Measurements from ENCODE around the gene BRSK2.
A peak's percentile ranks its signal among the peaks of the same experiment; 100 is the strongest.

The BRSK2 gene

DNA sequence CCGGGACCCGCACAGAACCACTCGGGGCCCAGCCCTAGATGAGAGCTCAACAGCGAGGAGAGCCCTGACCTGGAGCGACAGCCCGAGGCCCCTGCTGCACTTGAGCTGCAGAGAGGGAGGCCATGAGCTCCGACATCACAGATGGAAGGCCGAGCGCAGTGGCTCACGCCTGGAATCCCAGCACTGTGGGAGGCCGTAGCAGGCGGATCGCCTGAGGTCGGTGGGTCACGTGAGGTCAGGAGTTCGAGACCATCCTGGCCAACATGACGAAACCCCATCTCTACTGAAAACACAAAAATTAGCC is 13.8 kb upstream of the BRSK2 start:
- no peak for DNase-seq (ENCODE audit: low read depth)

DNA sequence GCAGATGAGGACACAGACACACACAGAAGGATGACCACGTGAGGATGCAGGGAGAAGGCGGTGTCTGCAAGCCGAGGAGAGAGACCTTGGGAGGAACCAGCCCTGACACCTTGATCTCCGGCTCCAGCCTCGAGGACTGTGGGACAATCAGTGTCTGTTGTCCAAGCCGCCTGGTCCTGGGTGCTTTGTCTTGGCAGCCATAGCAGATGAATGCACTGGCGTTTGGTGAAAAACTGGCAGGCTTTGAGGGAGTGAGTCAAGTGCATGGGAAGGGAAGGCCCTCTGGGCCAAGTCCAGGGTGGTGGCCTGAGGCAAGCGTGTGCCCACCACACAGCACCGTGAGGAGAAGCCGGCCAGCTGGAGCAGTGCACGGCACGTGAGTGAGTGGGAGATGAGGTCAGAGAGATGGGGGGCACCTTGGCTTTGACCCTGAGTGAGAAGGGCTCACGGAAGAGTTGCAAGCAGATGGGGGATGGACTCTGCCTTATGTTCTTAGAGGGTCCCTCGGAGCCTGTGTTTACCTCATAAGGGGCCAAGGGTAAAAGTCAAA is 12.4 kb upstream of the BRSK2 start:
- DNase-seq (ENCODE audit: low read depth) = no peak

DNA sequence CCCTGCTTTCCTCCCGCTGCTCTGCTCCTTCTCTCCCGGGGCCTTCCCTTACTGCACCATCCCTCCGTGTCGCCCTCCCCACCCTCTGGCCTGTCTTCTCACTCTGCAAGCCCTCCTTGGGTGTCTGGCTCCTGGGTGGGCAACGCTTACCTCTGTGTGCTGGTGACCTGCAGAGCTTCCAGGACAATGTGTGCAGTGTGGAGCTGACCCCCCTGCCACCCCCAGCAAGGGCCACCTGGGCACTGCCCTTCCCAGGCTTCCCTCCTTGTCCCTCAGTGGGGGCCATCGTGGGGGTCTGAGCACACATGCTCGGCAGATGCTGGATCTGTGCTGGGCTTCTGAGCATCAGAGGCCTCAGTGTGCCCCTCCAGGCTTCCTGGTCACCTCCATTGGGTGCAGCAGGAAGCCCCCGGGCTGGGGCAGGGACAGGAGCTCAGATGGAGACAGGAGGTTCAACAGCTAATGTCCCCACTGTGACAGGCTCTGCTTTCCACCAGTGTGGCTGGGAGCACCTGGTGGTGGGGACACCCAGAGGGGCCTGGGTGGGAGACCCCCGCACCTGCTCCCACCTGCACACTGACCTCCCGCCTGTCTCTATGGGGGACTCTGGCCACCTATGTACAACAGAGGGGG is 7.8 kb upstream of the BRSK2 start:
- no peak for DNase-seq (ENCODE audit: low read depth)

DNA sequence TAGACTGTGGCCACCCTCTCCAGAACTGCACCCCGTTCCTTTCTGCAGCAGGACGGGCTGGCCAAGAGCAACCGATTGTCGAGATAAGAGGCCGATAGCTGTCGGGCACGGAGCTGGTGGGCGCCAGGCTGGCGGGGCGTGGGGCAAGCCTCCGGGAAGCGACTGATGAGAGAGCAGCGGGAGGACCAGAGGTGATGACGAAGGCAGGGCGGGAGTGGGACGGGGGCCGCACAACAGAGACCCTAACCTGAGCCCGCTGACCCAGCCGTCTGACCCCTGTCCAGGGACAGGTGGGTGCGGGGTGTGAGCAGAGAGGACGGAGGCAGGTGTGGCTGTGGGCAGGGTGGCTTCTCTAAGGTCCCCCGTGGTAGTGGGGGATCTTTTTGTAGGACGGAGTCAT is 7.3 kb upstream of the BRSK2 start:
- DNase-seq (ENCODE audit: low read depth) = no peak

DNA sequence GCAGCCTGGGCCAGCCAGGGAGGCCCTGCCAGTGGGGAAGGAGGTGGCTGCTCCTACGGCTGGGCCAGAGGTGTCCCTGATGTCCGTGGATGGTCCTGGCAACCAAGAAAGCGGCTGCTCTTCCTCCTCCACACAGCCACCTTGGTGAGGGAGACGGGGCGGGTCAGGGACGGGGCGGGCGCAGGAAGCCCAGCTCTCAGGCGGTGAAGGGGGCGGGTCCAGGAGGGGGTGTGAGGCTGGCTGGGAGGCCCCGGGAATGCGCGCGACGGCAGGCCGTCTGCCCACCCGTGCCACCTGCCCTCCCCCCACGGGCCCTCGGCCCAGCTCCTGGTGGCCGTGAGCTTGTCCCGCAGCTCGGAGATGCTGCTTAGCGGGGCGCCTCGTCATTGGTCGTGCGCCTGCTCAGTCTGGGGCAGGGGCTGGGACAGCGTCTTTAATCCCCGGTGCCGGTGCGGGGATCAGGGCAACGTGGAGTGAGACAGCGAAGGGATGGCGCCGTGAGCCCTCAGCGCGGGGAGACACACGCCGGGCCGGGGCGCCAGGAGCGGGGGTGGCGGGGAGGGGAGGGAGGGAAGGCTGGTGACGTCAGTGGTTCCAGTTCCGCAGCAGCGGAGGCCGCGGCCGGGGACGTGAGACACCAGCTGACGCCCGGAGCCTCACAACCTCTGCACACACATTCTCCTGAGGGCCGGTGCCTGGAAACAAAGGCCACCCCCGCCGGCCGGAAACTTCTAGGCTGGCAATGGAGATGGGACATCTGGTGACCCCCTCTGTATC is 6.7 kb upstream of the BRSK2 start:
- peak; percentile 66 for DNase-seq (ENCODE audit: low read depth)

DNA sequence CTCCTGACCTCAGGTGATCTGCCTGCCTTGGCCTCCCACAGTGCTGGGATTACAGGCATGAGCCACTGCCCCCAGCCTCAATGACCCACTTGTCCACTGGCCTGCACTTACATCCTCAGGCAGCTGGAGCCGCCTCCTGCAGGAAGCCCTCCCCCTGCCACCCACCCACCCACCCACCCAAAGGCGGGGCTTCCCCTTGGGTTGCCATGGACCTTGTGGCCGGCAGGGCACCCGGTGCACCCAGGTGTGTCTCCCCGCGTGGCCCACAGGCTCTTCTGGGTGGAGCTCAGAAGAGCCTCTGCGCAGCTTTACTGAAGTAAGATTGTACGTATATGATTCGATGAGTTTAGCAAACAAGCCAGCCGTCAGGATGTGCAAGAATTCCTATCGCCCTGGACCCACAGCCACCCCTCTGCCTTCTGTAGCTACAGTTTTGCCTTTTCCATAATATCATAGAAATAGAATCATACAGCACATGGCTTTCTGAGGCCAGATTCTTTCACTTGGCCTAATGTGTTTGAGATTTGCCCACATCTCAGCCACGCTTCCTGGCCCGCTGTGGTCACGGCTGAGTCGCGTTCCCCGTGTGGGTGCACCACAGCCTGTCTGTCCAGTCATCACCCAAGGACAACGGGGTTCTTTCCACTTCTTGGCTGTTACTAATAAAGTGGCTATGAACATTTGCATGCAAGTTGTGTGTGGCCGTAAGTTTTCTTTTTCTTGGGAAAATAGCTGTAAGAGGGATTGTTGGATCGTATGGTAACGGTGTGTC is 5.3 kb upstream of the BRSK2 start:
- no peak for DNase-seq (ENCODE audit: low read depth)

DNA sequence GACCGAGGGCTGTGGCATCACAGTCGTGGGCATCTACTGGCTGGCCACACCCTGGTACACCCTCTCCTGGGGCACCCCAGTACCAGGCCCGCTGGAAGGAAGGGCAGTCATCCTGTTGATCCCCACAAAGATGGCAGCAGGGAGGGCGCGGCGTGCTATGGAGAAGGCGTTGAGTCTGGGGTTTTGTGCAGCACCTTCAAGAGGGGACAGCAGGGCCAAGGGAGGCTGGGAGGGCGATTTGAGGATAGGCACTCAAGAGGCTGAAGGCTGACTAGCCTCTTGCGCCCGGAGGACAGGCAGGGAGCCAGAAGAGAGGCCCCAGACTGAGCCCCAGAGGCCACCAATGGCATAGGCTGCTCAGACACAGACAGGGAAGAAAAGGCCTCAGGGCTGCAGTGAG is 2.2 kb upstream of the BRSK2 start:
- DNase-seq (ENCODE audit: low read depth) = no peak

DNA sequence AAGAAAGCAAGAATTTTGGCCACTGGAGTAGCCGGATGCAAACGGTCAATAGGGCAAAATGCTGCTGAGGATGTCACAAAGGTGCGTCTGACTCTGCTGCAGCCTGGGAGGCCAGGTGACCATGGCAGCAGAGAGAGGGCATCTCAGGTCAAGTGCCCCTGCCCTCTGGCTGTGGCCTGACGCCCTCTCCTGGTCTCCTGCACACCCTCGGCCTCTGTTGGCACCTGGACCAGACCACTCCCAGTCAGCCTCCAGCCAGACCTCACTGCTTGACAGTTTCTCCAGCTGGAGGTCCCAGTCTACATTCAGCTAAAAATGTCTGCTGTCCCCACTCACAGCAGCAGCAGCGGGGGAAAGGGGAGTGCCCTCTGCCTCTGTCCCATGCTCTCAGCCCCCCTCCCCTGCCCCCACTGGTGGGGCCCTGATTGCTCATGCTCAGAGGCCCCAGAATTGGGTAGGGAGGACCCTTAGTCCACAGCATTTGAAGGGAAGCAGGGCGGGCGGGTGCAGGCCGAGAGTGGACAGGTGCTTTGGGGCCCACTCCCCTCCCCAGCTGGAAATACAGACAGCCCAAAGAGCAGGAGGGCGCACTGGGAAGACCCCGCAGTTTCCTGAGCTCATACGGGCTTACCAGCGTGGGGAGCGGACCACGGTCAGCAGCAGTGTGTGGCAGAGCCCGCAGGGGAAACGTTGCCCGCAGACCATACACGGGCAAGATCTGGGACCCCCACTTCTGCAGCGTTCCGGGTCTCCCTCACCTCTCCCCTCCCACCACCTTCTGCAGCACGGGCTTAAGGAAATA is 1.6 kb upstream of the BRSK2 start:
- DNase-seq (ENCODE audit: low read depth) = no peak

DNA sequence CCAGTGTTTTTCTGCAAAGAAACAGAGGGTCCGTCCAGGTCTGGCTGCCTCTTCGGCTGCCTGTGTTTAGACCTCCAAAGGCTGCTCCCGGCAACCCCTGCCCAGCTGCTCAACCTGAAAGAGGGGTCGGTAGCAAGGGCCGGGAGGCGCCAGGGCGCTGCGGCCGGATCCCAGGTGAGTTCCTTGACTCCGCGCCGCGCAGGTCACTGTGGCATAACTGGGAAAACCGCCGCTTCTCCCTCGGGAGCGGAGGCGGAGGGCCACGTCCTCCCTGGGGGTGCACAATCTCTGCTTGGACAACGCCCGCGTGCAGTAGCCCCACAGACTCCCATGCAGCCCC is 1.0 kb upstream of the BRSK2 start:
- no peak for DNase-seq (ENCODE audit: low read depth)

DNA sequence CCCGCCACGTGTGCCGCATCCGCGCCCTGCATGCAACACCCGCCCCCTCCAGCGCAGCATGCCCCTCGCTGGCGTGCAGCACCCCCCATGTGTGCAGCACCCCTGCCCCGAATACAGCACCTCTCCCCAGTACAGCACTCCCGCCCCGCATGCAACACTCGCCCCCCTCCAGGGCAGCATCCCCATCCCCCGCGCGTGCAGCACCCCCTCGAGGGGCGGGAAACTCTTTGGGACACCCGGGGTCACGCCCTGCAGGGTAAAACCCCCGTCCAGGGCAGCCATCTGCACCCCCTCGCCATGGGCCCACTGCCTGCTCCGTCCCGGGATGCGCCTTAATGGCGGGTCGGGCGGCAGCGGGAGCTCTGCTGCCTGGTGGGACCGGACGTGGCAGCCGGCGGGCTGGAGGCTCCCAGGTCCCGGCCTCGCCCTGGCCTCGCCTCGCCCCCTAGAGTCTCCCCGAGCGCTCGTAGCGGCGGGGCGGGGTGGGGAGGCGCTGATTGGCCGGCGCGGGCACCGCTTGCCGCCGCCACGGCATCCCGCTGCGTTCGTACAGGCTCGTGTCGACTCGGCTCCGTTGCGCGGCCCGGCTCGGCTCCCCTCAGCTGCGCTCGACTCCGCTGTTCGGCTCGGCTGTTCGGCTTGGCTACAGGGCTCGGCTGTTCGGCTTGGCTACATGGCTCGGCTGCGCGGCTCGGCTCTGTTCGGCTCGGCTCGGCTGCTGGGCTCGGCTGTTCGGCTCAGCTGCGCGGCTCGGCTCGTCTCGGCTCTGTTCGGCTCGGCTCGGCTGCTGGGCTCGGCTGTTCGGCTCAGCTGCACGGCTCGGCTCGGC is 417 bp upstream of the BRSK2 start:
- peak; percentile 91 for DNase-seq (ENCODE audit: low read depth)

DNA sequence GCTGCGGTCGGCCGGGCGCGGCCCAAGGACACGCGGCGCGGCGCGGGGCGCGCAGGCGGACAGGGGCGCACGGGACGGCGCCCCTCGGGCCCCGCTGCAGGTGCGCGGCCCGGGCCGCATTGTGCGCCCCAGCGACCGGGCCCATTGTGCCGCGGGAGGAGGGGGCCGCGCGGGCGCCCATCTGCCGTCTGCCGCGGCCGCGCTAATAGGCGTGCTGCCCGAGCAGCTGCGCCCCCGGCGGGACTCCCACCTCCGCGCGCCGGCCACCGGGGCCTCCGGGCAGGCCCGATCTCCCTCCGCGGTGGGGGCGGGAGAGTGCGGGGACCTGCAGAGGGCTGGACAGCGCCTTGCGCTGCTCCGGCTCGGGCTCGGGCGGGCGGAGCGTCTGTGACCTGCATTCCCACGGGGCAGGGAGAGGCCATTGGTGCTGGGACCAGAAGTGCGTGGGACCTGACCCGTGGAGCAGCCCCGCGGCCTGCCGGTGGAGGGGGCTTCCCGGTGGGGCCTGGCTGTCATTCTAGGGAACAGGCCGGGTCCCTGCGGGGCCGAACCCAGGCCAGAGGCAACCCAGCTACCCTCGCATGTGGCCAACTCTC is 933 bp downstream of the BRSK2 start:
- no peak for DNase-seq (ENCODE audit: low read depth)

DNA sequence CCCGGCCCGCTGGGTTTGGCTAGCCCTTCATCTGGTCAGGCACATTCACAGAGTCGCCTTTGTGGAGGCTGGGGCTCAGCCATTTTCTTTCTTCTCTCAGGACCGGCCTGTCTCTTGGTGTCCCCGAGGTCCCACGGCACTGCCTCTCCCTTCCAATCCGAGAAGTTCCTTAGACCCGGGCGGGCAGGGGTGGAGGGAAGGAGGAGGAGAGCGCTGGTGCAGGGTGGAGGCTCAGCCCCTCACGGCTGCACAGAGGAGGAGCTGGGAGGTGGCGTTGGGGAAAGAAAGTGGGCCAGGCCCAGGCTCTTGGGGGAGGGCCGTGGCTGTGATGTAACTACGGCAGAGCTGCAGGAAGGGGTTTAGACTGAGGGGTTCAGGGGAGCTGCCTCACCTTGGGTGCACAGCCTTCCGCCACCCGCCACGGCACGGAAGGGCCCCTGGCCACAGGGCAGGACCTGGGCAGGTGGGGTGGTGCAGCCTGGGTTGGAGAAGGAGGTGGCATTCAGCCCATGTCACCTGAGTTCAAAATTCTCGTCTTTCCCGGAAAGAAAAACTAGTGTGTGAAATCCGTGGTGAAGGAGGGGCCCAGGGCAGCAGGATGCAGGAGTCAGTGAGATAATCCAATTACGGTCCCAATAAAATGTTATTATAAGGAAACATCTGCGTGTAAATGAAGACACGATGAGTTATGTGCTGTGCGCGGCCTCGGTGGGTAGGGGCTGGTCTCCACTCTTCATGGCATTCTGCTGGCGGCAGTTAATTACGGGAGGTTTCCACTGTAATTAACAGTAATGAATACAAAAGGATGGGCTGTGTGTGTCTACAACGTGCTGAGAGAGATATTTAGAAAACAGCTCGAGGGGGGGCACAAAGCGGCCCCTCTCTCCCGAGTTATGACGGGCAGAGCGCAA is 1.7 kb downstream of the BRSK2 start:
- DNase-seq (ENCODE audit: low read depth) = no peak

DNA sequence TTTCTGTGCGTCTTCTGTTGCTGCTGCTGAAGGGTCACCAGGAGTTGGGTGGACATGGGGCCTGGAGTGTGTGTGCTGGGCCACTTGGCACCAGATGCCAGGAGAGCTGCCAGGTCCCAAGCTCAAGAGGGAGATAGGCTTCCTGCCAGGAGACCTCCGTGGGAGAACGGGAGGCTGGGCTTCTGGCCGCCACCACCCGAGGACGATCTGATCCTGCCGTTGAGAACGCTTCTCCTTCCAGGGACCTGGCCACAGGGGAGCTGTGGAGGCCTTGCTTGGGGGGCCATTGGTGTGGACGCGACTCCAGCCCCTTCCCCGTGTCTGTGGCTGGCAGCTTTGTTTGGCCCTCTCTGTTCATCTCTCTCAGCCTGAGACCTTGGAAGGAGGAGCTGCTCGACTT is 2.4 kb downstream of the BRSK2 start:
- DNase-seq (ENCODE audit: low read depth) = no peak

DNA sequence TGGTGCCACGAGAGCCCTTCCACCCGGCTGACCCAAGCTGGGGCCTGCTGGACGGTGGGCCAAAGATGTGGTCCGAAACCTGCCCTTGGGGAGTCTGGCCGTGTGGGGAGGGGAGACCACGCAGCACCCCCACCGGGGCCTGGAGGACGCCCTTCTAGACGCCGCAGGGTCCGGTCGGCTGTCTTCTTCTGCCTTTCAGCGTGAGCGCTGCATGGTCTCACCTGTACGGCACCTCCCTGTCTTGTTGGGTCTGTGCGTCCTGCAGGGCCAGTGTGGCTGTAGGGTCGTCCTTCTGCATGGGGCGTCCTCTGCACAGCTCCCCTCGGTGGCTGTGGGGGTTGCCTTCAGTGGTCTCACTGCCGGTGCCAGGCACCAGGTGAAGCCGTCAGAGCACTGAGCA is 2.8 kb downstream of the BRSK2 start:
- DNase-seq (ENCODE audit: low read depth) = no peak

DNA sequence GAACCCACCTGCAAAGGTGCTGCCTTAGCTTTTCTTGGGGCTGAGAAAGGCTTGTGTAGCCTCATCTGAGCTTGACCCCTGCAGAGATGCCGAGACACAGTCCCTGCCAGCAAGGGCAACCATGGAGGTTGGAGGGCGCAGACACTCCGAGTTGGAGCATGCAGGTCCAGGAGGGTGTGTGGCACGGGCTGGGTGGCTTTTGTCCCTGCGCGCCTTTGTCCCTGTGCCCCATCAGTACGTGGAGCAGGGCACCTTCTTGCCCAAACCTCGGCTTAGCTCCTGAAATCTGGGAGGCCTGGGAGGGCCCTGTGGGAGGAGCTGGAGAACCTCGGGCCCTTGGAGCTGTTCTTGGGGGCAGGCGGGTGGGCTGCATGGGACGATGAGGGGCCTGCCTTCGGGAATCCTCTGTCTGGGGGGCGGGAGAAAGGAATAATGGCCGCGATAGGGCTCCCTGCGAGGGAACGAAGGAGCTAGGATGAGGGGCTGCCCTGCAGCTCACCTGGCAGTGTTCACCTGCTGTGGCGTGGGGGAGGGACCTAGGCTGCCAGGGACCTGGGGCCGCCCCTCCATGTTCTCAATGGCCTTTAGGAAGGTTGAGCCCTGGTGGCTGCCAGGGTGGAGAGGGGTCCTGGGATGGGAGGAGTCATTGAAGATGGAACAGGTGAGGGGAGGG is 3.4 kb downstream of the BRSK2 start:
- no peak for DNase-seq (ENCODE audit: low read depth)

DNA sequence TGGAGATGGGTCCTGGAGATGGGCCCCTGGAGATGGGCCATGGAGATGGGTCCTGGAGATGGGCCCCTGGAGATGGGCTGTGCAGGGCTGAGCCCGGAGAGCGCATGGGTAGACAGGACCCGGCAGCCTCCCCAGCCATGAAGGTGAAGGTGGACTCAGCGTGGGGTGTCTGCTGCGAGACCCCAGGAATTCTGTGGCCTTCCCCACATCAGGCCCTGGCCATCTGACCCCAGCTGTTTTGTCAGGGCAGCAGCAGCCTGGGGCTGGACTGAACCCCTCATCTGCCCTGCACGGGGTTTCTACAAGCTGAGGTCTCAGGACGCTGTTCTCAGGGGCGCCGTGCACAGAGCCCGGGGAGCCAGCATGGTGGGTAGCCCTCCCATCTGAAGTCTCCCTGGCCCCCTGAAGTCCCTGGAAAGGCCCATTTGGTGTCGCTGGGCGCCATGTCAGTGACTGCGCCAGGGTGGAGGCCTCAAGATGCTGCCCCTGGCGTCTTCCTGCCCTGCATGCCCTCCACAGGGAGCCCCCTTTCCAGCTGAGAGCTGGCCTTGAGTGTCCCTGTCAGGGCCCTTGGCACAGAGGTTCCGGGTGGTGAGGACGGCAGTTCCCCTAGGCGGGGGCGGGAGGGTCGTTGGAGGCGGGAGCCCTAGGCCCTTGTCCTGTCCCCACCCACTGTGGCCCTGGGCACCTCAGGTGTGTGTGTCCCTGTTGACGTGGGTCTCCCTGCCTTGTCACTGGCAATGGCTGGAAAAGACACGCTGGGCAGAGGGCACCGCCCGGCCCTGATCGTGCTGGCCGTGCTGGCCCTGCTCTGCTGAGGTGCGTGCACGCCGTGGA is 5.4 kb downstream of the BRSK2 start:
- DNase-seq (ENCODE audit: low read depth) = no peak

DNA sequence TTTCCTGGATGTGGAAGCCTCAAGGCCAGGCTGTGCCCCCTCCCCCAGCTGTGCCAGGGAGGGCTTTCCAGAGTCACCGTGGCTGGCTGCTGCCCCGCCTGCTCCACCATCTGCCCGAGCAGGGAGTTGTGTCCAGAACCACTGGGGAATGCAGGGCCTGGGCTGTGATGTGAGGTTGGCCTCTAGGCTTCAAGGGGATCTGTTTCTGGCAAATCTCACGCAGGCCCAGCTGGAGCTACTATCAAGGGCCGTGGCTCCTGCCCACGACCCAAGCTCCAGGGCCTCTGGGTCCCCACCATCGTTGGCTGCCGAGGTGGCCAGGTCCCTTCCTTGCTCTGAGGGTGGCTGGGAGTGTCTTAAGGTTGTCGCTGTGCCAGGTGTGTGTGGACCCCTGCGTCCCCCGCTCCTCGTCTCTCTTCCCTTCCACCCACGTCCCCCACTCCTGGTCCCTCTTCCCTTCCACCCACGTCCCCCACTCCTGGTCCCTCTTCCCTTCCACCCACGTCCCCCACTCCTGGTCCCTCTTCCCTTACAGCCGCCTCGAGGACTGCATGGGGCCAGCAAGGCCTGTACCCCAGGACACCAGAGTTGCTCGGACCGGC is 6.1 kb downstream of the BRSK2 start:
- DNase-seq (ENCODE audit: low read depth) = no peak

DNA sequence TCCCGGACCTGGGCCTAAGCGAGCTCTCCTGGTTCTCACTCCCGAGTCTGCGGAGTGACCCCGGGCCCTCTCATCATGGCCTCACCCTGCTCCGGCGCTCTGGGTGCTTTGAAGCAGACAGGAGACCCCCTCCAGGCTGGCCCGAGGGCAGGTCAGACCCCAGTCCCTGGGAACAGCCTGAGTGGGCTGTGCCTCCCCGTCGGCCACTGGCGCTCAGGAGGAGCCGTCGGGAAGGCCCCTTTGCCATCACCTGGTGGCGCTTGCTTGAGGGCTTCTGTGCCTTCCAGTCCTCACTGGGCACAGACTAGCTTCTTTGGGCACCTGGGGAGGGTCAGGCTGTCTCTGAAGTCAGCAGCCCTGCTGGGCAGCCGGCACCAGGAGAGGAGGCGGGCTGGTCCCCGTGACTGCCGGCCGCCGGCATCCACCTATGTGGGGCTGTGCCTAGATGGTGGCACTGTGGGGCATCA is 6.7 kb downstream of the BRSK2 start:
- DNase-seq (ENCODE audit: low read depth) = no peak

Measured in stimulated activated CD8-positive, alpha-beta memory T cell treated with anti-CD3 and anti-CD28 coated beads, Interleukin-12 subunit alpha, Interleukin-12 subunit beta, amount 100 ng/mL, for 1 hour (primary cell).